K562 (cell line): ENCODE data around the gene TRPV5. TPM values are rescaled to one million over a fixed set of nuclear protein-coding genes. Genes with fewer than 3 reads are reported as not detected.

Experiments used
- CTBP1 ChIP-seq: fragments of 450-650 bp; IDR thresholded peaks from 2 replicates; pipeline ENCODE4 v1.6.1; 2016; ENCODE audit warnings: borderline replicate concordance
- DEAF1 ChIP-seq: fragments of 450-650 bp; formaldehyde crosslinking; IDR thresholded peaks from 2 replicates; pipeline ENCODE4 v1.4.0; 2020; ENCODE audit warnings: mild to moderate bottlenecking, moderate library complexity
- ELF2 ChIP-seq: fragments of 250-450 bp; sonication (Bioruptor Pico); IDR thresholded peaks from 2 replicates; pipeline ENCODE4 v1.5.0; 2021; ENCODE audit warnings: mild to moderate bottlenecking
- EWSR1 ChIP-seq: fragments of 450-650 bp; IDR thresholded peaks from 2 replicates; pipeline ENCODE4 v1.6.1; 2018; ENCODE audit warnings: borderline replicate concordance, mild to moderate bottlenecking, low read depth, moderate library complexity; ENCODE audit not compliant: partially characterized antibody
- FOXP1 ChIP-seq: sonication (generic); formaldehyde crosslinking; IDR thresholded peaks from 2 replicates; pipeline ENCODE4 v1.8.0; 2022; ENCODE audit warnings: mild to moderate bottlenecking, missing genetic modification reagents
- IRF2 ChIP-seq: sonication (generic); formaldehyde crosslinking; IDR thresholded peaks from 2 replicates; pipeline ENCODE4 v1.8.1; 2022; ENCODE audit warnings: mild to moderate bottlenecking, missing genetic modification reagents
- RCOR1 ChIP-seq, 2 experiments: IDR thresholded peaks; 2 replicates each; pipeline ENCODE4 v1.6.1; 2012; ENCODE audit warnings: low read depth in 2 of 2, low read length in 2 of 2, borderline replicate concordance in 1 of 2, improper control_type of control experiment in 1 of 2
- REST ChIP-seq, 2 experiments: fragments of 450-650 bp; formaldehyde crosslinking in 1 of 2; IDR thresholded peaks; 2 replicates each; pipeline versions ENCODE4 v1.4.0 to v1.6.1; 2014 to 2020; ENCODE audit warnings: mild to moderate bottlenecking in 2 of 2, borderline replicate concordance in 1 of 2, low read depth in 1 of 2
- SMC3 ChIP-seq: conservative IDR thresholded peaks from 2 replicates; pipeline ENCODE4 v1.6.1; 2011; ENCODE audit warnings: low read depth, low read length, improper control_type of control experiment; ENCODE audit not compliant: insufficient read depth
- TFAP4 ChIP-seq: sonication (generic); formaldehyde crosslinking; IDR thresholded peaks from 2 replicates; pipeline ENCODE4 v1.8.0; 2022; ENCODE audit warnings: missing genetic modification reagents, mild to moderate bottlenecking, moderate library complexity, borderline replicate concordance
- ZNF263 ChIP-seq: sonication (generic); formaldehyde crosslinking; IDR thresholded peaks from 2 replicates; pipeline ENCODE4 v1.8.0; 2022; ENCODE audit warnings: mild to moderate bottlenecking, missing genetic modification reagents, borderline replicate concordance
- ZNF740 ChIP-seq, 3 experiments: fragments of 200-800 bp in 1 of 3; sonication (Bioruptor generic) in 1 of 3; sonication (generic) in 1 of 3; formaldehyde crosslinking in 1 of 3; IDR thresholded peaks; 2 replicates each; pipeline versions ENCODE4 v1.6.1 to v1.8.0; 2016 to 2022; ENCODE audit warnings: mild to moderate bottlenecking in 2 of 3, missing compliant biosample characterization in 2 of 3, missing genetic modification characterization in 2 of 3, missing genetic modification reagents in 1 of 3
- polyA plus RNA-seq, 8 experiments: library from polyadenylated mRNA; depleted of rRNA in 4 of 8; stranded (reverse) in 5 of 8; unstranded in 3 of 8; fragments of >200 nt; fragmentation: Nextera tagmentation in 2 of 8; fragmentation: Illumina TruSeq in 1 of 8; extraction: Ambion mirVana in 2 of 8; extraction: Trizol in 1 of 8; gene quantifications; 2 replicates each; pipeline versions ENCODE4 v1.2.1 to v1.2.3, GENCODE V29; 2011 to 2014; ENCODE audit warnings: inconsistent platforms in 1 of 8, missing spikeins in 1 of 8
- total RNA-seq, 7 experiments: library from RNA; depleted of rRNA in 6 of 7; stranded (reverse); fragments of >200 nt in 6 of 7; fragmentation: Illumina TruSeq in 2 of 7; extraction: Trizol in 2 of 7; gene quantifications; 2 replicates each; pipeline versions ENCODE4 v1.2.1 to v1.2.3, GENCODE V29; 2011 to 2021; ENCODE audit warnings: low replicate concordance in 1 of 7

Gene TRPV5
- total and polyA plus RNA-seq, 9 of the 15 experiments (the other 6 are each of a cell fraction or from before 2014, with no cell fraction given) = not detected

- TF ChIP-seq REST (IDR thresholded peaks at IDR 0.05; ENCODE audit: borderline replicate concordance) = peak; percentile 65; the same call in 1 of the 2 replicates
- no peak for TF ChIP-seq REST (CRISPR knock-in tag; IDR thresholded peaks at IDR 0.05; ENCODE audit: low read depth)
- 0 out of 2 replicates have a peak, but pooled peaks have one; percentile 37 for TF ChIP-seq IRF2
- peak in 1 of 2 experiments; percentile 73; a peak in 1 of 4 replicates for TF ChIP-seq RCOR1 (IDR thresholded peaks at IDR 0.05; ENCODE audit: borderline replicate concordance in 1 of 2, low read depth in 2 of 2, low read length in 2 of 2)
- peak; percentile 39; the same call in 1 of the 2 replicates for TF ChIP-seq ZNF263 (CRISPR knock-in tag)
- TF ChIP-seq ZNF740 (CRISPR knock-in tag; IDR thresholded peaks at IDR 0.05) = 0 out of 2 replicates have a peak, but pooled peaks have one; percentile 31
- no peak for TF ChIP-seq ZNF740 (tag; IDR thresholded peaks at IDR 0.05)
- TF ChIP-seq TFAP4 (CRISPR knock-in tag) = peak; percentile 35; the same call in 1 of the 2 replicates
- no peak for TF ChIP-seq ELF2 (CRISPR knock-in tag)
- peak; percentile 47; the same call in 1 of the 2 replicates for TF ChIP-seq CTBP1
- TF ChIP-seq SMC3 = peak; percentile 74
- TF ChIP-seq FOXP1 = peak; percentile 85; the same call in 1 of the 2 replicates
- no peak for TF ChIP-seq EWSR1
- TF ChIP-seq DEAF1 (CRISPR knock-in tag) = peak; percentile 54; the same call in 1 of the 2 replicates
Observed at GRCh38 chr7:142866361-142867096, 67.0 kb downstream of the TRPV5 start (continued).
